IPS-18c (cell line): ENCODE measurements around the gene VTI1B.

ENCODE experiments used
- H3K4me3 ChIP-seq: 2 replicates; pipeline ENCODE4 v1.7.0; 2013; ENCODE audit warnings: low read depth, mild to moderate bottlenecking, low read length, moderate library complexity; ENCODE audit not compliant: insufficient read depth
- H3K9me3 ChIP-seq: one replicate; pipeline ENCODE4 v1.6.1; 2013; ENCODE audit warnings: mild to moderate bottlenecking, low read length, moderate library complexity; ENCODE audit not compliant: control insufficient read depth, insufficient read depth

Gene VTI1B

GRCh38 chr14:67694791-67695393, 20.5 kb upstream of the VTI1B start:
- H3K9me3 ChIP-seq: peaks cover 4% of the 10 kb centered on the region
- H3K4me3 ChIP-seq: peak overlapping the region; percentile 100

DNA sequence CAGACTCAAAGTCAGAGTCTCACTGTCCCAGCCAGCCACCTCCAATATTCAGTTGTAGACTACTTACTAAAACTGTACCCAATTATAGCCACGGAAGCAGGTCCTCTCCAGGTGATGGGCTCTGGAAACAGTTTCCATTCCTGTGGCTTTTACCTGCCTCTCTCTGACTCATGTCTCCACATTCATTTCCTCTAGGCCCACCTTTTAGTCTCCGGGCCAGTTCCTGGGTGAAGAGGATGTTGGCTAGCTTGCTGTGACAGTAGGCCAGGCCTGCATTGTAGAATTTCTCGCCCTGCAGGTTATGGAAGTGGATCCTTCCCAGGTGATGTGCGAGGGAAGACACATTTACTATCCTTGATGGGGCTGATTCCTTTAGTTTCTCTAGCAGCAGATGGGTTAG, 15.6 kb upstream of the VTI1B start:
- Histone ChIP-seq H3K9me3 (no peaks in the 10 kb centered on the region), H3K4me3 (no peak overlapping the region)

DNA sequence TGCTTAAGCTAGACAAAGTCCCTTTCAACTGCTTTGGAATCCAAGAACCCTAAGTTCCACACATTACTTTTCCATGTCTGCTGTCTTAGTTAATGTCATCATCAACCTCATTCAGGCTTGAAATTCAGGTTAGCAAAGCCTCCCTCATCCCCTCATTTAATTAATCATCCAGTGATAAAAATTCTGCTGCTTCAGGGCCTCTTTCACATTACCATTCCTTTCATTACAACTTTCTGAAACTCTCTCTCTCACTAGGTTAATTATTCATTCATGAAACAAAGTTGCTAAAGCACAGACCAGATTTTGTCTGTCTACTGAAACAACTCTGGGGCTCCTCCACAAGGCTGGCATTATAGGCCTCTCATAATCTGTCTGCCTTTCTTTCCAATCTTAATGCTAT, 9.4 kb upstream of the VTI1B start:
- Histone ChIP-seq H3K9me3 (no peaks in the 10 kb centered on the region), H3K4me3 (no peak overlapping the region)

DNA sequence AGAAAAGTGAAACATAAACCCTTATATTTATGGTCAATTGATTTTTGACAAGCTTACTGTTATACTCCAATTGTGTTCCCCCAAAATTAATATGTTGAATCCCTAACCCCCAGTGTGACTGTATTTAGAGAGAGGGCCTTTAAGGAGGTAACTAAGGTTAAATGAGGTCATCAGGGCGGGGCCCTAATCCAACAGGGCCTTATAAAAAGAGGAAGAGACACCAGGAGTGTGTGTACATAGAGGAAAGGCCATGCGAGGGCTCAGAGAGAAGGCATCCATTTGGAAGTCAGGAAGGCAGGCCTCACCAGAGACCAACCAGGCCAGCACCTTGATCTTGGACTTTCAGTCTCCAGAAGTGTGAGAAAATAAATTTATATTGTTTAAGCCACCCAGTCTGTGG, 6.5 kb upstream of the VTI1B start:
- H3K4me3 ChIP-seq: no peak overlapping the region
- H3K9me3 ChIP-seq: no peaks in the 10 kb centered on the region

GRCh38 chr14:67680121-67680602, 5.7 kb upstream of the VTI1B start:
- Histone ChIP-seq H3K9me3 (no peaks in the 10 kb centered on the region), H3K4me3 (no peak overlapping the region)

- Histone ChIP-seq H3K4me3 (no peak overlapping the region), H3K9me3 (no peaks in the 10 kb centered on the region)
Observed at GRCh38 chr14:67679006-67679405, 4.6 kb upstream of the VTI1B start.

GRCh38 chr14:67675219-67675582, 769 bp upstream of the VTI1B start:
- Histone ChIP-seq H3K9me3 (no peaks in the 10 kb centered on the region), H3K4me3 (peak overlapping the region; percentile 99)

DNA sequence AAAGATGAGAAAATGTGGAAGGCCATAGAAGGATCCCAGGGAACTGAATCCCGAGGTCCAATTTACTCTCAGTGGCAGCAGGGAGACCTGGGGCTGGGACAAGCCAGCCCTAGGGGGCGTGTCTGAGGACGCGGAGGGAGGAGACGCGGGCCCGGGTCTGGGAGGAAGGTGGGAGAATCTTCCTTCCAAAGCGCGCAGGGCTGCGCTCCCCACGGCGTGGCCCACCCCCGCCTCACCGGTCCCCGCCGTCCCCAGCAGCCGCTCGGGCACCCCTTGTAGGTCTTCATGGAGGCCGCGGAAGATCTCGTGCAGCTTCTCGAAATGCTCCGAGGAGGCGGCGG, 323 bp downstream of the VTI1B start:
- Histone ChIP-seq H3K4me3 (peak overlapping the region; percentile 99), H3K9me3 (no peaks in the 10 kb centered on the region)

DNA sequence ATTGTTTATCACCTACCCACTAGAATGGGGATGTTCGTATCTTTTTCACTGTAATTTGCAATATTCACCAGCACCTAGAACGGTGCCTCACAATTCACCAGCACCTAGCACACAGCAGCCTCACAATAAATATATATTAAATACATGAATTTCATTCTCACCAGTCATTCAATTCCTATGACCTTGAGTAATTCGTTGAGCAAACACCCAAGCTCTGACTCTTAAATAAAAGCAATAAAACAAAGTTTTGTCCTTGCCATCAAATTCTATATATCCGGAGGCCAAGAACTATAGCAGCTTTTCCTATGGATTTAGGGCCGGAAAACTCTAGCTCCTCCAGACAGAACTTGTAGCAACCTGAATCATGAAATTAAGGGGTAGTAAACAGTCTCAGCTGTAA, 981 bp downstream of the VTI1B start:
- Histone ChIP-seq H3K9me3 (no peaks in the 10 kb centered on the region), H3K4me3 (peak overlapping the region; percentile 99; the same call in 1 of the 2 replicates)

DNA sequence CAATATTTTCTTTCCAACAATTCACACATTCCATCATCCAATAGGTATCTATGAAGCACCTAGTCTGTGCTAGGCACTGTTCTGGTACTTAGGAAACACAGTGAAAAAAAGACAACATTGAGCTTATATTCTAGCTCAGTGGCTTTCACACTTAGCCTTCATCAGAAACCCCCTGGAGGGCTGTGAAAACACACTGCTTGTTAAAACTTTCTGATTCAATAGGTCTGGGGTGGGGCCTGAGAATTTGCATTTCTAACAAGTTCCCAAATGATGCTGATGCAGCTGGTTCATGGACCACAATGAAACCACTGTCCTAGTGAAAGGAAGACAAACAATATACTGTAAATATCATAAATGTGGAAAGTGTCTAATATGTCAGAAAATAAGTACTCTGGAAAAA, 5.9 kb downstream of the VTI1B start:
- Histone ChIP-seq H3K9me3 (no peaks in the 10 kb centered on the region), H3K4me3 (no peak overlapping the region)

GRCh38 chr14:67666750-67667449, 7.5 kb downstream of the VTI1B start:
- Histone ChIP-seq H3K9me3 (no peaks in the 10 kb centered on the region), H3K4me3 (no peak overlapping the region)

GRCh38 chr14:67665868-67666267, 8.6 kb downstream of the VTI1B start:
- H3K4me3 ChIP-seq: no peak overlapping the region

GRCh38 chr14:67663633-67664032, 10.8 kb downstream of the VTI1B start:
- Histone ChIP-seq H3K9me3 (no peaks in the 10 kb centered on the region), H3K4me3 (no peak overlapping the region)

More at GRCh38 chr14:67665868-67666267, 8.6 kb downstream of the VTI1B start:
- H3K9me3 ChIP-seq: no peaks in the 10 kb centered on the region

DNA sequence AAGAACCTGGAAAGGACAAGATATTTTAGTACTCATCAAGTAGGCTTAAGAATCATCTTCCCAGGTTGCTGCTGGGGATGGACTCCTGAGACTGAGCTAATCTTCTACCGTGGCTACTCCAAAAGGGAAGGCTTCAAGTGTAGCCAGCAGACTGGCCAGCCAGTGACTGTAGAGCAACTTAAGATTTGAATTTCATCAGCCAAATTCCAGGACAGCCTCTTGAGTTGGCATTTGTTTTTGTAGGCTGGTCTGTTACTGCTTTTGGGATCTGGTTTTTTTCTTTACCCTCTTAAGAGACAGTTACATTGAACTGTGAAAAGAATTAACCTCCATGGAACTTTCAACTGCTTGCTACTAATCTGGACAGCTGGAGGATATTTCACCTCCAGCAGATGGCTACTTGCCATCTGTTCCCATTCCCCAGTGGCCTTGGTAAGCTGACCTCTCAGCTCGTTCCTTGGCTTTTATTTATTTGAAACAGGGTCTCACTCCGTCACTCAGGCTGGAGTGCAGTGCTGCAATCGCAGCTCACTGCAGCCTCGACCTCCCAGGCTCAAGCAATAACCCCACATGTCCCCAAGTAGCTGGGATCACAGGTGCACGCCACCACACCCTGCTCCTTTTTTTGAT, 20.7 kb downstream of the VTI1B start:
- Histone ChIP-seq H3K4me3 (no peak overlapping the region), H3K9me3 (peaks cover 2% of the 10 kb centered on the region)

DNA sequence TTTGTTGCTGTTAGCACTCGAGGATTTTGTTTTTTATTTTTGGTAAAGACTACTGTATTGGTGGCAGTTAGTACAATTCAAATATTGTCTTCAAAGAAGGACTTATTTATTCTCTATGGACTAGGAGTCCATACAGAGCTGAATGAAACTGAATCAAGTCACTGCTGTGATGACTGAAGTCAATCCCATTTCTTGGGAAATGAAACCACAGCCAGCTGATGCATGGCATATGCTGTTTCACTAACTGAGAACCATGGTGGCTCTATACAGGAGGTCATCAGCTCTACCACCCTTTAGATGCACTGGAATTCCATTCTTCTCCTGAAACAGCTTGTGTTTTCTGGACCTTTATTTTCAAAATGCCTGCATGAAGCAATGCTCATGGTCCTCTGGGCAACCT, 22.2 kb downstream of the VTI1B start:
- peaks cover 2% of the 10 kb centered on the region for H3K9me3 ChIP-seq
- H3K4me3 ChIP-seq: no peak overlapping the region

GRCh38 chr14:67650694-67651093, 23.7 kb downstream of the VTI1B start:
- H3K9me3 ChIP-seq: peaks cover 2% of the 10 kb centered on the region
- no peak overlapping the region for H3K4me3 ChIP-seq

GRCh38 chr14:67650151-67650550, 24.3 kb downstream of the VTI1B start:
- peaks cover 2% of the 10 kb centered on the region for H3K9me3 ChIP-seq
- no peak overlapping the region for H3K4me3 ChIP-seq

- no peak overlapping the region for H3K4me3 ChIP-seq
- H3K9me3 ChIP-seq: no peaks in the 10 kb centered on the region
Observed at GRCh38 chr14:67646131-67646530, 28.3 kb downstream of the VTI1B start.
